Activated T-helper 1 cell treated with Interleukin-2 at 50 U/mL for 16 hours (primary cell): ENCODE measurements around the gene BBC3.
"Not testable (repeated sequence)": the region's sequence is repeated elsewhere in the genome, so short reads cannot be mapped to it uniquely, and the experiment has no call there.

ENCODE experiments used
- DNase-seq: peaks from one replicate; pipeline ENCODE4 v3.0.0-alpha.2; 2020; ENCODE audit warnings: low read depth

BBC3 gene, protein sequence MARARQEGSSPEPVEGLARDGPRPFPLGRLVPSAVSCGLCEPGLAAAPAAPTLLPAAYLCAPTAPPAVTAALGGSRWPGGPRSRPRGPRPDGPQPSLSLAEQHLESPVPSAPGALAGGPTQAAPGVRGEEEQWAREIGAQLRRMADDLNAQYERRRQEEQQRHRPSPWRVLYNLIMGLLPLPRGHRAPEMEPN

DNA sequence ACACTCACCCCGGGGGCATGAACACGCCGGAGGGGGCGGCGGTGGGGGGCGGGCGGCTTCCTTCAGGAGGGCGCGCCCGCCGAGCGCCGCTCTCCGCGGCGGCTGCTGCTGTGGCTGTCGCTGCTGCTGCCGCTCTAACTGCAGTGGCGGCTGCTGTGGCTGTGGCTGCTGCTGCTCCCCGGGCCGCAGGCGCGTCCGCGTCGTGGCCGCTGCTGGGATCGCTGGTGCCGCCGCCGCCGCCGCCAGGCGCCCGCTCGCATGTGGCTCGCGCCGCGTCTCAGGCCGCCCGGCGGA lies at the start of gene BBC3:
BBC3 (minus strand) TSS at position 279 of the 294 bp plus-strand sequence. CDS start 2,768 bp downstream, outside the sequence.
- DNase-seq = no peak

DNA sequence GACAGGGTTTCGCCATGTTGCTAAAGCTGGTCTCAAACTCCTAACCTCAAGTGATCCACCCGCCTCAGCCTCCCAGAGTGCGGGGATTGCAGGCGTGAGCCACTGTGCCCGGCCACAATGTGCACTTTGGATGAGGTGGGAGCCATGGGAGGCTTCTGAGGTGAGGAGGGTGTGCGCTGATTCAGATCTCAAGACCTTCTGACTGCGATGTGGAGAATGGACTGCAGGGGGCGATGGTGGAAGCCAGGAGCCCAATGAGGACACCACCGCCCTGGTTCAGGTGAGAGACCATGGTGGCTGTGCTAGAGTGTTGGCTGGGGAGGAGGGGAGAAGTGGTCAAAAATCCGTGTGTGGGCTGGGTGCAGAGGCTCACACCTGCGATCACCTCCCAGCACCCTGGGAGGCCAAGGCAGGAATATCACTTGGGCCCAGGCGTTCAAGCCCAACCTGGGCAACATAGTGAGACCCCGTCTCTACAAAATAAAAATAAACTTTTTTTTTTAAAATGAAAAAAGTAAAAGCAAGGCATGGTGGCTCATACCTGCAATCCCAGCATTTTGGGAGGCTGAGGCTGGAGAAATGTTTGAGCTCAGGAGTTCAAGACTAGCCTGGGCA lies 49.3 kb upstream of the BBC3 start:
- DNase-seq = no peak

DNA sequence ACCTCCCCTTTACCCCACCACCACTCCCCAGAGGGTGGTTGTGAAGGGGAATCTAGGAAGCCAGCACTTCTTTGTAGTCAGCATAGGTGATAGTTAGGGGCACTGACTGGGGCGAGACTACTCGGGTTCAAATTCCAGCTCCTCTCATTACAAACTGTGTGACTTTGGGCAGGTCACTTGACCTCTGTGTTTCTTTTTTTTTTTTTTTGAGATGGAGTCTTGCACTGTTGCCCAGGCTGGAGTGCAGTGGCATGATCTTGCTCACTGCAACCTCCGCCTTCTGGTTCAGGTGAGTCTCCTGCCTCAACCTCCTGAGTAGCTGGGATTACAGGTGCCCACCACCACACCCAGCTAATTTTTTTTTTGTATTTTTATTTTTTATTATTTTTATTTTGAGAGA lies 45.5 kb upstream of the BBC3 start:
- not testable (repeated sequence) for DNase-seq

DNA sequence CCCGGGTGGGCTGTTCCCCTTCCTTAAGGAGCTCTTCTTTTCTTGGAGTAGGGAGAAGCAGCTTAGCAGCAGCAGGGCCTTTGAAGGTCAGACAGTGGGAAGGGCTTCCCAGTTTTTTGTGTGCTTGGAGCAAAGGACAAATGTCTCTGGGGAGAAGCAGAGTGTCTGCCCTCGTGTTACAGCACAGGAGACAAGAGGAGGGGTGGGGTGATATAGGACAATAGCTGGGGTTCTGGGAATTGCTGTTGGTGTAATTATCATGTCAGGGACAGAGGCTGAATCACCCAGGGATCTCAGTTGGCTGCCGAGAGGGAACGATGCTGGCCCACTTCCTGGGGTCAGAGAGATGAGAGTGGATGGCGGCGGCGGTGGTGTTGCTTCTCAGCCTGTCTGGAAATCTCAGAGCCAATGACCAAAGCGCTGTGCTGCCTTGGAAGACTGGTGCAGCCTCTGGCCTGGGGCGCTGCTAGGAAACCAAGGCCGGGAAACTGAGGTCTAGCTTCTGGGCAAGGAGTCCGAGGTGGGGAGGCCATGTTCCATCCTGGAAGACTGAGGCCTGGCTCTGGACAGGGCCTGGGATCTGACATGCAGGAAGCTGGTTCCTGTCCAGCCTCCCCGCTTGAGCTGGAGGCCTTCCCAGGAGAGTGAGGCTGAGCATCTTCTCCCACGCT lies 44.9 kb upstream of the BBC3 start:
- DNase-seq = no peak

DNA sequence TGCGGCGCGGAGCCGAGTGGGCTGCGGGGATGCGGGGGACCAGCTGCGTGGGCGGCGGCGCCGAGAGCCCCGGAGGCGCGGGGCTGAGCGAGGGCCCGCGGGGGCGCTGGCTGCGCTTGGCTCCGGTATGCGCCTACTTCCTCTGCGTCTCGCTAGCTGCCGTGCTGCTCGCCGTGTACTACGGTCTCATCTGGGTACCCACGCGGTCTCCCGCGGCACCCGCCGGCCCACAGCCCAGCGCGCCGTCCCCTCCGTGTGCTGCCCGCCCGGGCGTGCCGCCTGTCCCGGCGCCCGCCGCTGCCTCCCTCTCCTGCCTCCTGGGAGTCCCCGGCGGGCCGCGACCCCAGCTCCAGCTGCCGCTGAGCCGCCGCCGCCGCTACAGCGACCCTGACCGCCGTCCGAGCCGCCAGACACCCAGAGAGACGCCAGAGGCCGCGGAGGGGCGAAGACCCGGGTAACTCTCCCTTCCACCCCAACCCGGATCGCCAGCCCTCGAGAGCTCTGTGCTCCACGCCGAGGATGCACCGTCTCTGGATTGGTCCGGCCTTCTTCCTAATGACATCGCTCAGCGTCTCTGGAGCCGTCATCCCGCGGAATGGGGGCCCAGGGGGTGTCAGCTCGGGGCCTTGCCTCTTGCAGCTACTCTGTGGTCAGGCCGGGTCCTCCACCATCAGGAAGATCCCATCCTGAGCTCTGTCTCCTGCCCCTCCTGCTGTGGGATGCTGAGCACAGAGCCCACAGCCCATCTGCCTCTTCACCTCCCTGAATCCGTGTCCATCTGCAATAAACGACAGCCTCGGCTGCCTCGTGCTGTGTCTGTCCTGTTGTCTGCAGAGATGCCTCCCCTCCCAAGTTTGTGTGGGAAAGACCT lies 44.1 kb upstream of the BBC3 start:
- no peak for DNase-seq

DNA sequence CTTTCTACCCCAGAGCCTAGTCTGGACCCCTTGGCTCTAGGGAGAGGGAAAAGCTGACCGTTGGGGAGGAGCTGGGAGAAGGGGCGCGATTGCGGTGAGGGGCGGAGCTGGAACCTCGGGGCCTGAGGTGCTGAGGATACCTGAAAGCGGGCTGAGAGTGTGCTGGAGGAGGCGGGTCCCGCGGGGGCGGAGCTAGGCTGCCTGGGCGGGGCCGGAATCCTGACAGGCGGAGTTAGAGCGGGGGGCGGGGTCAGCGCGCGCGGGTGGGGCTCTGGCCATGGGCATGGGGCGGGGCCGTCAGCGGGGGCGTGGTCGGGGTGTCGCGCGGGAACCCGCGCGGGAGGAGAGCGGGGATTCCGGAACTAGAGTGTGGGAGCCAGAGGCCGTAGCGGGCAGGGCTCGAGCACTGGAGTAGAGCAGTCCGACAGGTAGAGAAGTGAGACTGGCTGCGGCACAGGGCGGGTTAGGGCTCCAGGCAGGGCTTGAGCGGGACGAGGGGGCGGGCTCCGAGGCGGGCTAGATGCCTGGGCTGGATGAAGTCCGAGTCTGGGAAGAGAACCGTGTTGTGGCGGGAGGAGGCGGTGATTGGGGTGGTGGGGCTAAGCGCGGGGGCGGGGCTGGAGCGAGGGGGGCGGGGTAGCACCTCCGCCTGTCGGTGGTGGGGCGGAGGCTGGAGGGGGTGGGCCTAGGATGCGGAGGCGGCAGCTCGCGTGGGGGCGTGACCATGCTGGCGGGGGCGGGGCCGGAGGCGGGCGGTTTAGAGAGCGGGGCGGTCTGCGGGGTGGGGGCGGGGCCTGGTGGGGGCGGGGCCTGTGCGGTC lies 43.3 kb upstream of the BBC3 start, which contains the start of gene INAFM1:
INAFM1 (plus strand) TSS at position 815 of the 820 bp plus-strand sequence. CDS start 35 bp downstream, outside the sequence.
- DNase-seq = peak; percentile 100

DNA sequence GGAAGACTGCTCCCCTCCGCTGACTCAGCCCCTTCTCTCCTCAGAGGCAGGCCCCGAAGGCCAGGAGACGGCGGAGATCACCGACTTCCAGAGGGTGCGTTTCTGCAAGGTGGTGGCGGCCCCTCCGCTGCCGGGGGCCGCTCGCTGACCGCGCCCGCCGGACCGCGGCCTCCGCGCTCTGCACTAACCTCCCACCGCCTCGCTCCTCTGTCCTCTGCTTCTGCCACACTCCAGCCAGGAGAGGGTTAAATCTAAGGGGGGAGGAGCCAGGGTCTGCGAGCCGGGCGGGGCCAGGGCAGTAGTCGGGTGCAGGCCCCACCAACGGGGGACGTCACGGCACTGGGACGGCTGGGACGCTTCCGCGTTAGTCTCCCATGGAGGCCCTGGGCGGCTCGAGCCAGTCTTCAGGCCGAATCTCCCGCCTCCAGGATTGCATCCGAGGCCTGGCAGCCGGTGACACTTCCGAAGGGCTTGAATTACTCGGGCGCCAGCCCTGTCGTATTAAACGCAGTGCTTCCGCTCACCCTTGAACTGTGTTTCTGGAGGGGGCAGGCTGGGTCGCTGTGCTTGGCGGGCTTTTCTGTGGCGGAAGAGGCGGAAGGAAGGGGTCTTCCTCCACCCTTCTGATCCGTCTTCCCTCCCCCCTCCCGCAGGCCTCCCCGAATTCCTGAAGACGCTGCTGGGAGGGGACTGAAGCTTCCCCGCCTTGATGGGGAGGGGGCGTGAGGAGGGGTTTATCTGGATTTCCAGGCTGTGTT lies 42.5 kb upstream of the BBC3 start:
- peak; percentile 82 for DNase-seq

DNA sequence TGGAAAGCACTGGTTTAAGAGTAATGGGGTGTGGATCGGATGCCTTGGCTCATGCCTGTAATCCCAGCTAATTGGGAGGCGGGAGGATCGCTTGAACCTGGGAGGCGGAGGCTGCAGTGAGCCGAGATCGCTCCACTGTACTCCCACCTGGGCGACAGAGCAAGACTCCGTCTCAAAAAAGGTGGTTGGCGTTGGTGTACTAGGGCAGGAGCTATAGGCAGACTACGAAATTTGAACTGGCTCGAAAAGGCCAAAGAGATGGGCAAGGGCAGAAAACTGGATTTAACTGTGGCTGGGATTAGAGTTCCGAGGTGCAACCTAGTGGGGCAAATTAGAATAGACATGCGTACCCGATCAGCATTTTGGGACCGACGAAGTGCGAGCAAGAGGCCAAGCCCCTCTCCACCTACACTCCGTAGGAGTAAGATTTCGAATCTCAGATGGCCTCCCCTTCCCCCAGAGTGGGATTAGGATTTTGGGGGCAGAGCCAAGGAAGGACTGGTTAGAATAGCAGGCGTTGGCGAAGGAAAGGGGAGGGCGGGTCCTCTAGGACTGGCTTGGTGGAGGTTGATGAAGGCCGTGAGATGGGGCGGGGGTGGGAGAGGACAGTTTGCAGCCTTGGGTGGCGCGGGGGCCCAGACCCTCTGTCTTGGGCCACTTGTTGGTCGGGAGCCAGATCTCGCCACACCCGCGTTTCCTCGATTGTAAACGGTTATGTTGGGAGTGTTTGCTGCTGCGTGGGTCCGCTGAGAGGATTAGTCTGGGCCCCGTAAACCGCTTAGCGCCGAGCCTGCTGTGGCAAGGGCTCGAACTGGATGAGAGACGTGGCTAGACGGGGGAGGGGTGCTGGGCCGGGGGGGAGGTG lies 41.7 kb upstream of the BBC3 start:
- no peak for DNase-seq

DNA sequence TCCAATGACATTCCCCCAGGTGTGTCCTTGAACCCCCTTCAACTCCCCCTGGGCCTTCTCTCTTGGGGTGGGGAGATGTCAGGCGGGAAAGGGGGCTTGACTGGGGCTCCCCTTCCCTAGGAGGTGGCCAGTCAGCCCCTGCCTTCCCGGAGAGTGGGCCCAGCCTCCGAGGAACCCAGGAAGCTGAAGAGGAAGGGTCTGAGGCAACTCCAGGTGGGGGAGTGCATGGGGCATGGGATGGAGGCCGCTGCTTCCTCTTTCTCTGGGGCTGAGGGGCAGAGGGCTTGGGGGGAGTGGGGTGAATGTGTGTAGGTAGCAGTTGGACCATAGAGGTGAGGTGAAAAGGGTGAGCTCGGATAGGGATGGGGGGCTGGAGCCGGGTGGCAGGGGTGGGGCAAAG lies 41.0 kb upstream of the BBC3 start:
- no peak for DNase-seq

DNA sequence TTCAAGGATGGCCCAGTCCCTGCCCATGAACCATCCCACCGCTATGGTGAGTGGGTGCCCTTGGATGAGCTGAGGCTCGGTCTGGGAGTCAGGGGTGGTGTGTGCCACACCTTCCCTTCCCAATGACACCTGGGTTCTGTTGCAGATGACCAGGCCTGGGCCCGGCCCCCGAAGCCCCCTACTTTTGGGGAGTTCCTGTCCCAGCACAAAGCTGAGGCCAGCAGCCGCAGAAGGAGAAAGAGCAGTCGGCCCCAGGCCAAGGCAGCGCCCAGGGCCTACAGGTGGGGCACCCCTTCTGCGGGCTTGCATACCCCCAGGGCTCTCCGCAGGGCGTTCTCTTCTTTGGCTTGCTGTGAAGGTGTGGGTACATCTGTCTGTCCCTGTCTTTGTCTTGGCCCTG lies 39.4 kb upstream of the BBC3 start:
- no peak for DNase-seq

DNA sequence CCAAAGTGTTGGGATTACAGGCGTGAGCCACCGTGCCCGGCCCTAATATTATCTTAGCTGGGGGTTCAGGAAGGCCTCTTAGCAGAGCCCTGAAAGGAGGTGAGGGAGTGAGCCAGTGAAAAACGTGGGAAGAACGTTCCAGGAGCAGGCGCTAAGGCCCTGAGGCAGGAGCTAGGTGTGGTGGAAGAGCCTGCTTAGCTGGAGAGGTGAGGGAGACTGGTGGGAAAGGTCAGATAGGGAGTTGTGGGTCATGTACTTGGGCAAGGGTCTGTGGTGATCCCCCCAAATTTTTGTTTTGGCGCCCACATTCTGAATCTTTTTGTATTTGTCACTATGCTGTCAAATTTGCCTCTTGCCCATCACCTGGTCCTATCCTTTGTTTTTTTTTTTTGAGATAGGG lies 38.6 kb upstream of the BBC3 start:
- DNase-seq = no peak

DNA sequence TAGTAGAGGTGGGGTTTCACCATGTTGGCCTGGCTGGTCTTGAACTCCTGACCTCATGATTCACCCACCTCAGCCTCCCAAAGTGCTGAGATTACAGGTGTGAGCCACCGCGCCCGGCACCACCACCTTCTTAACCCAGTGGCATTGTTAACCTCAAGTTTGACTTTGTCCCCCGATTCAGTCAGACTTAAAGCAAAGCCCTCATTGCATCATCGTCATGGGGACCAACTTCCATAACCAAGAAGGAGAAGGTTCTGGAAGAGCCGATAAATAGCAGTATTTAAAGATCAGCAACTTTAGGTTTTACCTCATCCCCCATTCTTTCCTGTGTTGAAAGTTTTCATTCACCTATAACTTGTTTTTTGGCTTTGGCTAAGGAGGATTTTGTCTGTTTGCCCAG lies 37.0 kb upstream of the BBC3 start:
- DNase-seq = no peak

DNA sequence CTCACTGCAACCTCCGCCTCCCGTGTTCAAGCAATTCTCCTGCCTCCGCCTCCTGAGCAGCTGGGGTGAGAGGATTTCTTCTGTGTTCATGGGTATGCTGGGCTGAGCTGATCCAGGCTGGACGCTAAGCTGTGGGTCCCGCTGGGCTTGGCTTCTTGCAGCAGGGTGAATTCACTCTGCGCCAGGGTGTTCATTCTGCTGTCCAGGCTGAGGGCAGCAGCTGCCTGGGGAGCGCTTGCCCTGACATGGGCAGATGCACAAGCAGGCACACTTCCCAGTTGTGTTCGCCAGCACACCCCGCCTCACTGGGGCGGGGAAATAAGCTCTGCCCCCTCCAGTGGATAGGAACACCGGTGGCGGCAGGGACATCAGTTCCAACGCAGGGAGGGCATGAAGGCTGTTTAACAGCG lies 36.4 kb upstream of the BBC3 start:
- no peak for DNase-seq

DNA sequence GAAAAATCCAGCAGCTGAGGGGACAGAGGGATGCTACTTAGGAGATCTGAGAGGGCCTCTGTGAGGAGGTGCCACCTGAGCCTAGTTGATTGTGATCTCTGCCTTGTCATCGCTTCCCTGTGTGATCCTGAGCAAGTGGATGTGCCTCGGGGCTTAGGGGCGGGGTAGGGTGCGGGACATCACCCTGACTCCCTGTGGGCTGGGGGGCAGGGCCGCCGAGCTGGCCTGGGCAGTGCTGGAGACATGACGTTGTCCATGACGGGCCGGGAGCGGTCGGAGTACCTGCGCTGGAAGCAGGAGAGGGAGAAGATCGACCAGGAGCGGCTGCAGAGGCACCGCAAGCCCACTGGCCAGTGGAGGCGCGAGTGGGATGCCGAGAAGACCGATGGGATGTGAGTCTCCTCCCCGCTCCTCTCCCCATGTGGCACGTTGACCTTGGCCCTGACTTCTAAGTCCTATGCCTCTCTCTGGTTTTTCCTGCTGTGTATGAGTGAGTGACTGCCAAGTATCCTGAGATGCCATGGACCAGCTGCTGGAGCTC lies 35.5 kb upstream of the BBC3 start:
- DNase-seq = no peak

DNA sequence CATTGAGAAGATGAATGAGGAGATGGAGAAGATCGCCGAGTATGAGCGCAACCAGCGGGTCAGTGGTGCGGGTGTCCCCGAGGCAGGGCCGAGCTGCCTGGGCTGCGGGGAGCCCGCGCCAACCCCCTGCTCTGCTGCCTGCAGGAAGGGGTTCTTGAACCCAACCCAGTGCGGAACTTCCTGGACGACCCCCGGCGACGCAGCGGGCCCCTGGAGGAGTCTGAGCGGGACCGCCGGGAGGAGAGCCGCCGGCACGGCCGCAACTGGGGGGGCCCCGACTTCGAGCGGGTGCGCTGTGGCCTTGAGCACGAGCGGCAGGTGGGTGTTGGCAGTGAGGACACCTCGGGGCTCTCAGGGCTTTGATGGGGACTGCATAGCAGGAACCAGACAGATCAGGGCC lies 33.6 kb upstream of the BBC3 start:
- DNase-seq = no peak

DNA sequence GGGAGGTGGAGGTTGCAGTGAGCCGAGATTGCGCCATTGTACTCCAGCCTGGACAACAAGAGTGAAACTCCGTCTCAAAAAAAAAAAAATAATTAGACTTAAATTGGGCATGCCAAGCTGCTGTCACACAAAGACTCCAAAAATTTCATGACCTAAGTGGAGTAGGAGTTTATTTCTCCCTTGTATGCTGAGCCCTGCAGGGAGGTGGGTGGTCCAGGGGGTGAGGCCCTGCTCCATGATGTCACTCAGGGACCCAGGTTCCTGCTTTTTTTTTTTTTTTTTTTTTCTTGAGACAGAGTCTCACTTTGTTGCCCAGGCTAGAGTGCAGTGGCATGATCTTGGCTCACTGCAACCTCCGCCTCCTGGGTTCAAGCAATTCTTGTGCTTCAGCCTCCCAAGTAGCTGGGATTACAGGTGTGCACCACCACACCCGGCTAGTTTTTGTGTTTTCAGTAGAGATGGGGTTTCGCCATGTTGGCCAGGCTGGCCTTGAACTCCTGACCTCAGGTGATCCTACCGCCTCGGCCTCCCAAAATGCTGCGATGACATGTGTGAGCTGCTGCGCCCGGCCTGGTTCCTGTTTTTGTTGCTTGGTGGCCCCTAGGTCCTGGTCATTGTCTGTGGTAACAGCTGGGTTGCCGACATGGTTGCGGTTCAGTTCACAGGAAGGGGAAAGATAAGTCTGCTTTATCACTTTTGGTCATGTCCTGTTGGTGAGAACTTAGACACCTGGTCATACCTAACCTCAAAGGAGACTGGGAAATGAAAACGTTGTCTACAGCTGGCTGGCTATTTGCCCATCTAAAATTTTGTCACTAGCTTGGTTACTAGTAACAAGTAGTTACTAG lies 31.2 kb upstream of the BBC3 start:
- not testable (repeated sequence) for DNase-seq

DNA sequence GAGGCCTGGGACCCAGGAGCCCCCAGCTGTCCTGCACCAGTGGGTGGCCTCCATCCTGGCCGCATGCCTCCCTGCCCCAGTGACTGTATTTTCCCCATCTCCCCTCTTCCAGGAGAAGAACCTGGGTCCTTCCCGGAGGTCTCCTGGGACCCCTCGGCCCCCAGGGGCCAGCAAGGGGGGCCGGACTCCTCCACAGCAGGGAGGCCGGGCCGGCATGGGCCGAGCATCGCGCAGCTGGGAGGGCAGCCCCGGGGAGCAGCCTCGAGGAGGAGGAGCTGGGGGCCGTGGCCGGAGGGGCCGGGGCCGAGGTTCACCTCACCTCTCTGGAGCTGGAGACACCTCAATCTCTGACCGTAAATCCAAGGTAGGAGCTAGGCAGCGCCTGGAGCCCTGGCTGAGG lies 29.5 kb upstream of the BBC3 start:
- DNase-seq = no peak

DNA sequence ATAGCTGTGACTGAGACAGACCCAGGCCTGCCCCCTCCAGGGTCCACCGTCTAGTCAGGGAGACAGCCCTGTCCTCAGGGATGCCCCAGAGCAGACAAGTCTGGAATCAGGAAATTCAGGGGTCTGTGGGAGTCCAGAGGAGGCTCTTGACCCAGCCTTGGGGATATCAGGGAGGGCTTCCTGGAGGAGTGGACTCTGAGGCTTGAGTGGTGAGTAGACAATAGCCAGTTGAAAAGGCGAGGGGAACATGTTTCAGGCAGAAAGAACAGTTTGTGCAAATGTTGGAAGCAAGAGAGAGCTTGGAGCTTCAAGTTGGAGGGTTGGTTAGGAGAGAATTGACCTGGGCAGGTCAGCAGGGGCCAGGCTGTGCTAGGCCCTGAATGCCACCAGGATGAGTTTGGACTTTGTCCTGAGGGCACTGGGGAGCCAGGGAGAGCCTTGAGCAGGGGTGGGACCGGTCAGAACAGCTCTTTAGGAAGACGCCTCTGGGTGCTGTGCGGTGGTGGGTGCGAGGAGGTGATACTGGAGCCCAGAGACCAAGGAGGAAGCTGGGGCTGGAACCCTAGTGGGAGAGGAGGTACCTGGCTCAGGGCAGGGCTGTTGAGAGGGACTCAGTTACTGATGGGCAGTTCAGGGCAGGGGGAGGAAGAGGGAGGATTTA lies 28.0 kb upstream of the BBC3 start:
- no peak for DNase-seq
